GM06990 (cell line): ENCODE measurements around the gene SIL1.
"Not testable (repeated sequence)": the region's sequence is repeated elsewhere in the genome, so short reads cannot be mapped to it uniquely, and the experiment has no call there.

Experiments used
- DNase-seq: peaks from one replicate; pipeline ENCODE4 v3.0.0-alpha.2; 2011; ENCODE audit not compliant: insufficient read length; ENCODE audit errors: extremely low read depth
- H3K27me3 ChIP-seq: replicated peaks from 2 replicates; pipeline ENCODE4 v1.6.0; 2011; ENCODE audit warnings: low read length; ENCODE audit not compliant: control insufficient read depth, insufficient read depth
- H3K36me3 ChIP-seq: 2 replicates; pipeline ENCODE4 v1.5.1; 2011; ENCODE audit warnings: low read length; ENCODE audit not compliant: control insufficient read depth, insufficient read depth
- H3K4me3 ChIP-seq: replicated peaks from 2 replicates; pipeline ENCODE4 v1.5.1; 2011; ENCODE audit warnings: low read depth, mild to moderate bottlenecking, control low read depth, low read length
- CTCF ChIP-seq: IDR thresholded peaks from 2 replicates; pipeline ENCODE4 v1.5.1; 2011; ENCODE audit warnings: low read length, control low read depth, mild to moderate bottlenecking, inconsistent platforms; ENCODE audit not compliant: insufficient read depth, poor library complexity, severe bottlenecking

The SIL1 gene

GRCh38 chr5:139116100-139116655 is 82.0 kb downstream of the SIL1 start:
- no peak overlapping the region for H3K4me3 ChIP-seq
- DNase-seq: no peak

GRCh38 chr5:139113892-139114291 is 84.3 kb downstream of the SIL1 start:
- no peaks in the 10 kb centered on the region for H3K27me3 ChIP-seq
- DNase-seq: no peak
- peaks cover 13% of the 10 kb centered on the region for H3K36me3 ChIP-seq
- H3K4me3 ChIP-seq: no peak overlapping the region
- no peak for TF ChIP-seq CTCF

More at GRCh38 chr5:139116100-139116655, 82.0 kb downstream of the SIL1 start:
- no peak for TF ChIP-seq CTCF
- Histone ChIP-seq H3K27me3 (no peaks in the 10 kb centered on the region), H3K36me3 (peaks cover 28% of the 10 kb centered on the region)

- not testable (repeated sequence) for H3K27me3 ChIP-seq, DNase-seq, H3K4me3 ChIP-seq, H3K36me3 ChIP-seq
Observed at GRCh38 chr5:139112362-139112761, 85.8 kb downstream of the SIL1 start.

- no peak for DNase-seq
- TF ChIP-seq CTCF: no peak
- no peak overlapping the region for H3K4me3 ChIP-seq
Observed at GRCh38 chr5:139110526-139111168, 87.5 kb downstream of the SIL1 start.

GRCh38 chr5:139108063-139108824 is 89.9 kb downstream of the SIL1 start:
- DNase-seq: no peak
- Histone ChIP-seq H3K27me3 (no peaks in the 10 kb centered on the region), H3K36me3 (peaks cover 1% of the 10 kb centered on the region; the same call in 1 of the 2 replicates), H3K4me3 (no peak overlapping the region)
- no peak for TF ChIP-seq CTCF

More at GRCh38 chr5:139110526-139111168, 87.5 kb downstream of the SIL1 start:
- Histone ChIP-seq H3K36me3 (peaks cover 2% of the 10 kb centered on the region), H3K27me3 (no peaks in the 10 kb centered on the region)

GRCh38 chr5:139105621-139106071 is 92.5 kb downstream of the SIL1 start:
- 0 out of 2 replicates have a peak, but pooled peaks cover 1% of the 10 kb centered on the region for H3K36me3 ChIP-seq
- H3K27me3 ChIP-seq: no peaks in the 10 kb centered on the region
- no peak for TF ChIP-seq CTCF
- no peak for DNase-seq
- H3K4me3 ChIP-seq: no peak overlapping the region
